HG03045 (cell line): ENCODE data around the gene SEPHS1.
A peak's percentile ranks its signal among the peaks of the same experiment; 100 is the strongest.

Source experiments
- ATAC-seq: cut with Tn5 transposase; IDR thresholded peaks from one replicate; pipeline ENCODE4 v1.9.1; 2021; ENCODE audit warnings: mild to moderate bottlenecking, moderate library complexity; ENCODE audit not compliant: unreplicated experiment

SEPHS1 gene

GRCh38 chr10:13329565-13329964, 18.5 kb downstream of the SEPHS1 start:
- ATAC-seq: no peak

- ATAC-seq: no peak
Observed at GRCh38 chr10:13328613-13329012, 19.5 kb downstream of the SEPHS1 start.

- no peak for ATAC-seq
Observed at GRCh38 chr10:13328126-13328525, 20.0 kb downstream of the SEPHS1 start.

GRCh38 chr10:13327534-13327933, 20.6 kb downstream of the SEPHS1 start:
- no peak for ATAC-seq

- ATAC-seq: no peak
Observed at GRCh38 chr10:13322615-13323148, 25.4 kb downstream of the SEPHS1 start.

GRCh38 chr10:13321576-13321975, 26.5 kb downstream of the SEPHS1 start:
- no peak for ATAC-seq

- no peak for ATAC-seq
Observed at GRCh38 chr10:13319166-13319565, 28.9 kb downstream of the SEPHS1 start.

GRCh38 chr10:13317474-13317873, 30.6 kb downstream of the SEPHS1 start:
- ATAC-seq: no peak

GRCh38 chr10:13316635-13317311, 31.3 kb downstream of the SEPHS1 start:
- no peak for ATAC-seq

- ATAC-seq: no peak
Observed at GRCh38 chr10:13315361-13315760, 32.7 kb downstream of the SEPHS1 start.

GRCh38 chr10:13311177-13311575, 36.9 kb downstream of the SEPHS1 start:
- ATAC-seq: no peak

GRCh38 chr10:13310518-13311176, 37.4 kb downstream of the SEPHS1 start:
- ATAC-seq: no peak

GRCh38 chr10:13309792-13310191, 38.3 kb downstream of the SEPHS1 start:
- no peak for ATAC-seq

- no peak for ATAC-seq
Observed at GRCh38 chr10:13308096-13308495, 40.0 kb downstream of the SEPHS1 start.

GRCh38 chr10:13306103-13306502, 42.0 kb downstream of the SEPHS1 start:
- ATAC-seq: no peak

- ATAC-seq: no peak
Observed at GRCh38 chr10:13302821-13303555, 45.1 kb downstream of the SEPHS1 start.

GRCh38 chr10:13299437-13300287, 48.4 kb downstream of the SEPHS1 start, which contains the start of gene PHYH:
PHYH (minus strand) TSS chr10:13300064; CDS start chr10:13300042, 22 bp downstream.
- ATAC-seq: peak; percentile 70

GRCh38 chr10:13298748-13299436, 49.2 kb downstream of the SEPHS1 start:
- ATAC-seq: no peak

- no peak for ATAC-seq
Observed at GRCh38 chr10:13296476-13296875, 51.6 kb downstream of the SEPHS1 start.

GRCh38 chr10:13294784-13295183, 53.3 kb downstream of the SEPHS1 start:
- ATAC-seq: no peak
